Stimulated activated CD4-positive, alpha-beta T cell treated with anti-CD3 and anti-CD28 coated beads, Interleukin-4, amount 100 ng/mL, for 4 hours (primary cell): ENCODE measurements around the gene ZFR.
"Not testable (repeated sequence)": the region's sequence is repeated elsewhere in the genome, so short reads cannot be mapped to it uniquely, and the experiment has no call there.

Source experiments
- DNase-seq, 2 experiments: peaks; one replicate each; pipeline ENCODE4 v3.0.0-alpha.2; 2020

Gene ZFR

DNA sequence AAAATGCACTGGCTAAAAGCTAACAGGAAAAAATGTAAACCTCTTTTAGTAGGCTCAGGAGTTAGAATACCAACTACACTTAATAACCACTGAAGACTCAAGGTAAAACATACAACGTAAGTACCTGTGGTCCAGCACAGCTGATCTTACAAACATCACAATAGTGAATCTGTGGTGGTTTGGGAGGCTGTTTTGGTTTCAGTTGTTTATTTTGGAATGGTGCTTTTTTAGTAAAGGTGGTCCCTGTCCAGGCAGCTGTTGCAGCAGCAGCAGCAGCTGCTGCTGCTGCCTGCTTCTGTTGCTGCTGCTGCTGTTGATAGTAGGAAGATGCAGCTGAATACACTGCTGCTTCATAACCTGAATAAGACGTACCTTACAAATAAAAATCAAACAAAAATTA is 37.9 kb downstream of the ZFR start:
- DNase-seq, result no peak

GRCh38 chr5:32405507-32405906 is 39.0 kb downstream of the ZFR start:
- no peak for DNase-seq

GRCh38 chr5:32403760-32404159 is 40.8 kb downstream of the ZFR start:
- DNase-seq, result no peak

DNA sequence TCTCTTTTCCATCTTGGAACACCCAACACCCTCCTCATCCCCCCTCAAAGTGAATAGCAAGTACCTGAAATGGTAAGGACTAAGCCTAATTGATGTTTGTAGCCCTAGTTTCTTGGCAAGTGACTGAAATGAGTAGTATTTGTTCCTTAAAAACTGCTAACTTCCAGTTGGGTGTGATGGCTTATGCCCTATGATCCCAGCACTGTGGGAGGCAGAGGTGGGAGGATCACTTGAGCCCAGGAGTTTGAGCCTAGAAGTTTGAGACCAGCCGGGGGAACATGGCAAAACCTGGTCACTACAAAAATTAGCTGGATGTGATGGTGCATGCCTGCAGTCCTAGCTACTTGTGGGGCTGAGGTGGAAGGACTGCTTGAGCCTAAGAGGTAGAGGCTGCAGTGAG is 44.1 kb downstream of the ZFR start:
- DNase-seq, result no peak

DNA sequence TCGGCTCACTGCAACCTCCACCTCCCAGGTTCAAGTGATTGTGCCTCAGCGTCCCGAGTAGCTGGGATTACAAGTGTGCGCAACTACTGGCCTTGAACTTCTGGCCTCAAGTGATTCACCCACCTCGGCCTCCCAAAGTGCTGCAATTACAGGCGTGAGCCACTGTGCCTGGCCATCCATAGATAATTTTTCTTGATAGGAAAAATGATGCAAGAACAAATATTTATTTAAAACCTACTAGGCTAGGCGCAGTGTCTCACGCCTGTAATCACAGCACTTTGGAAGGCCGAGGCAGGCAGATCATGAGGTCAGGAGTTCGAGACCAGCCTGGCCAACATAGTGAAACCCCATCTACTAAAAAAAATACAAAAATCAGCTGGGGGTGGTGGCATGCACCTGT is 45.8 kb downstream of the ZFR start:
- not testable (repeated sequence) for DNase-seq

DNA sequence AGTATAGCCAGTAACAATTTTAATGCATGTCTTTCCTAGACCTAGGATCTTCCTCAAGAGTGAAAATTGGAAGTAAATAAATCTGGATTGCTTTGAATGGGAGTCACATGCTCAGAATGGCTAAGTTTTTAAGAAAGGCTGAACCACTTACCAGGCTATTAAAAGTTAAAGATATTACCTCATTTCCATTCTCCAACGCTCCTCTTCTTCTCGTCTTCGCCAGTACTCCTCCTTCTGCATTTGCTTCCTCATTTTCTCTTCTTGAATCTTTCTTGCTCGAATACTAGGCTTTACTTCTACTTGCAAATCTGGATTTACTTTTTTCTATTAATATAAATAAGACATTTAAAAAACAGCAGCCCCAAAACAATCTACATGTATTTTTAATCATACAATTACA is 49.6 kb downstream of the ZFR start:
- no peak for DNase-seq

GRCh38 chr5:32392039-32392438 is 52.5 kb downstream of the ZFR start:
- DNase-seq, result no peak

GRCh38 chr5:32390819-32391591 is 53.5 kb downstream of the ZFR start:
- no peak for DNase-seq

DNA sequence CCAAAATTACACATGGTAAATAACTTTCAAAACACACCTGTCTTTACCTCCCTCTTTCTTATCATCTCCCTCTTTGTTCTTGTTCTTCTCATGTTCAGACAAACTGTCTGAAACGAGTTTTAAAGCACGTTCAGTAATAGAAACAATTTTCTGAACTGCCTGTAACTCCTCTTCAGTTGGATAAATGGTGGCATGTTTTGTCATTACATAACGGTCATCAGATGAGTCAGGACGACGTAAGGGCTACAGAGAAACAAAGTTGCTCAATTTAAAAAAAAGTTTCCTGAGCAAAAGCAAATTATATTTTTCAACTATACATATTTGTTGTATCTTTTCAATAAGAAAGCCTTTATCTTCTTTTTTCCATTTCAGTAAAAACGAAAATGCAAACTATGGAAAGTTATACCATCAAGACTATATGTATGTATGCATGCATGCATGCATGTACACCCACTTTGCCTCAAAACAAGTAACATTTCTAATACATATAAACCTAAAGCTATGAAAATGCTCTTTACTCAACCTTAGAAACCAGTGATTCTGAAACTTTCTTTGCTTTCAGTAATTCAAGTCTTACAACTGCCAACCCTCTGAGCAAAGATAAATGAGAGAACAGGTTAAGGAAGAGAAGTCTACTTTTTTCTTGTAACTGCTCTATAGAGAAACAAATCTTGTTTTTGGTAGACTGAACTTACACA is 56.0 kb downstream of the ZFR start:
- DNase-seq, result no peak

- no peak for DNase-seq
Observed at GRCh38 chr5:32387841-32388240, 56.7 kb downstream of the ZFR start.

GRCh38 chr5:32387211-32387610 is 57.3 kb downstream of the ZFR start:
- DNase-seq, result no peak

DNA sequence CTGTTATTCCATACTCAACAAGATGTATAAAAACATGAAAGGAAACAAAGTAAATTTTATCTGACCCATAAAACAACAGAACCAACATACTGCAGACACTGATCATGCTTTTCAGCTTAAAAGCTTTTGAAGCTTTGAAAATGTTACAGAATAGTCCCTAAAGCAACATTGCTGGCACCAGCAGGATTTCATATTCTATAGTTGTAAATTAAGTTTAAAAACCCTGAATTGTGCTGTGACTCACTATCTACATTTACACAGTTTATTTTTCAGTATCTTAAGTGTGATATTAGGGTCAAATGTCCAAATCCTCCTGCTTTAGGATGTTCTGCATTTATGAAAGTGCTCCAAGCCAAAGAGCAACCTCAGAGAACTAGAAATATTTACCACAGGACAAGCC is 59.9 kb downstream of the ZFR start:
- no peak for DNase-seq

DNA sequence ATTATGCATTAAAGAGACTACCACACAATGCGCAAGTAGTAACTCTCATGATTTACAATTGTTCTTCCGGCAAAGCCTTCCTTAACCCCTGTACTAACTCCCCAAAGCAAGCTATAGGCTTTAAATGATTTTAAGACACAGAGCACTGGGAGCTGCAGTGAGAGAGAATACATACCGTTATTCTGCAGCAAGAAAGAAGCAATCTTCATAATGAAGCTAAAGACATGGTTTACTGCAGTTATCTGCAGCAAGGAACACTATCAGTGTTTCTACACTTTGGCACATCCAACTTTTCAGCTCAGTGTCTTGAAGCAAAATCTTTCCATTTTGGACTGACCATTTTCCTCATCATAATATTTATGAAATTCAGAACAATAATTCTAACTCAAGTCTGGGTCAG is 61.0 kb downstream of the ZFR start:
- no peak for DNase-seq

- DNase-seq, result no peak
Observed at GRCh38 chr5:32383065-32383464, 61.5 kb downstream of the ZFR start.

GRCh38 chr5:32379421-32379820 is 65.1 kb downstream of the ZFR start:
- DNase-seq, result no peak

DNA sequence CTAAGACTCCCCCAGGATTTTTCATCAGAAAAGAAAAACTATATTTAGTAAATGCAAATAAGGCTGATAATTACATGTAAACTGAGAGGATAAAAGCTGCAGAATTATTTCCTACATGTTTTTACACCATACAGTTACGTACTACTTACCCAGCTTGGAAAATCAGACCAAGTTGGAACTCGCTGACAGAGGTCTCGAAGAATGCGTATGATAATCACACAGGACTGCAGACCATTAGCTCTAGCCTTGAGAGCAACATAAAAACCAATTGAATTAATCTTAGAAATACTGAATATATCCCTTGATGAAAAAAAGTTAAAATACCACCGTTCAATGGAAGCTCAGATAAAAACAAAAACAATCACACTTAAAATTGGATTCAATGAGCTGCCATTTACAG is 65.6 kb downstream of the ZFR start:
- no peak for DNase-seq

- no peak for DNase-seq
Observed at GRCh38 chr5:32369542-32370155, 74.9 kb downstream of the ZFR start.

GRCh38 chr5:32369032-32369431 is 75.5 kb downstream of the ZFR start:
- DNase-seq, result no peak

DNA sequence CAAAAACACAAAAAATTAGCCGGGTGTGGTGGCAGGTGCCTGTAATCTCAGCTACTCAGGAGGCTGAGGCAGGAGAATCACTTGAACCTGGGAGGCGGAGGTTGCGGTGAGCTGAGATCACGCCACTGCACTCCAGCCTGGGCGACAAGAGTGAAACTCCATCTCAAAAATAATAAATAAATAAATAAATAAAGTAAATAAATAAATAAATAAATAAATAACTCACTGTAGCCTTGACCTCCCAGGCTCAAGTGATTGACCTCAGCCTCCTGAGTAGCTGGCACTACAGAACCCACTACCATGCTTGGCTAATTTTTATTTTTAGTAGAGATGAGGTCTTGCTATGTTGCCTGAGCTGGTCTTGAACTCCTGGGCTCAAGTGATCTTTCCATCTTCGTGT is 77.3 kb downstream of the ZFR start:
- DNase-seq, result not testable (repeated sequence)

GRCh38 chr5:32365623-32366022 is 78.9 kb downstream of the ZFR start:
- no peak for DNase-seq

- no peak for DNase-seq
Observed at GRCh38 chr5:32363030-32363429, 81.5 kb downstream of the ZFR start.

GRCh38 chr5:32362527-32362926 is 82.0 kb downstream of the ZFR start:
- DNase-seq, result no peak

GRCh38 chr5:32360906-32361305 is 83.6 kb downstream of the ZFR start:
- DNase-seq, result no peak

DNA sequence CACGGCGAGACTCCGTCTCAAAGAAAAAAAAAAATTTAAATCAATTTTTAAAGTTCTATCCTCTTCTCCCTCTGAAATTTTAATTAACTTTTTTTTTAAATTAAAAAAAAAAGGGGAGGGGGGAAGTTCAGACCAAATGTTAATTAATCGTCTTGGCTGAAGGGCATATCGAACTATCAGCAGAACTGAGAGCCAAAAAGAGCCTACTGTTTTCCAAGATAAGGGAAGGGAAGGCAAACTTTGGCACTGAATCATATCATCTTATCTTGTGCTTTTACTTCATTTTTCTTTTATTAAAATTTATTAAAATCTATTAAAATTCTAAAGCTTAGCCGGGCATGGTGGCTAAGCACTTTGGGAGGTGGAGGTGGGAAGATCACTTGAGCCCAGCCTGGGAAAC is 85.9 kb downstream of the ZFR start:
- DNase-seq, result no peak
